ENCODE measurements around the gene EPN3. TPM values are rescaled to one million over a fixed set of nuclear protein-coding genes. Genes with fewer than 3 reads are reported as not detected.

Gene EPN3
- total RNA-seq, 6 donors from 2014 or later: 0.74 to 14.4 (median 1.2) TPM; not detected in 1

DNA sequence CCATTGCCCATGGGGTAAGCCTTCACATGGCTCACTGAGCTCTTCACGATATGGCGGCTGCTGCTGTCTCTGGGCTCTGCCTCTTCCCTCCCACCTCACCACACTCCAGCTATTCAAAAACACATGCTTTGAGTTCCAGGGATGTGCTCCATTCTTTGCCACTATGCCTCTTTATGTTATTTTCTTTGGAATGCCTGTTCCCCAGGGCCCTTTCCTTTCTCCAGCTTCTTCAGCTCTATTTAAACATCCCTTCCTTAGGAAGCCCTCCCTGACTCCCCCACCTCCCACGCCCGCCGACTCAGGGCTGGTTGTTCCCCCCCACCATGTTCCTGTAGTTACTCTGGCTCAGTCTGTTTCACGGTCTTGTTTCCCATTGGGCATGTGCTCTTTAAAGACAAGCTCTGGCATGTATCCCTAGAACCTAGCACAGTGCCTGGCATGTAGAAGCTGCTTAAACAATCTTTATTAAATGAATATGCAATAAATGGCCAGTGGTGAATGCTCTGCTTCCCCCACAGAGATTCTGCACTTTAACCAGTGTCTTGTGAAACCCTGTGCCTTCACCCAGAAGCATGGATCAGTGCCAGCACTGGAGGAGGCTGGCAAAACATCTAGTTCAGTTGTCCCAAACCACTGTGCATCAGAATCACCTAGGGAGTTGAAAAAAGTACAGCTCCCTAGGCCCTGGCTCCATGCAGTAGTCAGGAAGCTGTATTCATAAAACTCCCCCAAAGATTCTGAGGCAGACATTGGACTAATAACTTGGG, 17.4 kb upstream of the EPN3 start:
- WGBS, 2 donors: 75 to 76% methylated on average over 6 of the region's 6 CpGs
- Histone ChIP-seq H3K27ac (no peak overlapping the region), H3K4me3 (no peak overlapping the region), H3K27me3 (no peaks in the 10 kb centered on the region), H3K36me3 (no peaks in the 10 kb centered on the region), H3K9me3 (no peaks in the 10 kb centered on the region), H3K4me1 (no peaks in the 10 kb centered on the region)
- DNase-seq (no peak), ATAC-seq (ENCODE audit: low FRiP score in 2 of 2) (no peak)
- TF ChIP-seq POLR2A (IDR thresholded peaks at IDR 0.05) (no peak), EP300 (IDR thresholded peaks at IDR 0.05) (no peak), POLR2AphosphoS5 (IDR thresholded peaks at IDR 0.05) (no peak)
- TF ChIP-seq, protein P1, sequence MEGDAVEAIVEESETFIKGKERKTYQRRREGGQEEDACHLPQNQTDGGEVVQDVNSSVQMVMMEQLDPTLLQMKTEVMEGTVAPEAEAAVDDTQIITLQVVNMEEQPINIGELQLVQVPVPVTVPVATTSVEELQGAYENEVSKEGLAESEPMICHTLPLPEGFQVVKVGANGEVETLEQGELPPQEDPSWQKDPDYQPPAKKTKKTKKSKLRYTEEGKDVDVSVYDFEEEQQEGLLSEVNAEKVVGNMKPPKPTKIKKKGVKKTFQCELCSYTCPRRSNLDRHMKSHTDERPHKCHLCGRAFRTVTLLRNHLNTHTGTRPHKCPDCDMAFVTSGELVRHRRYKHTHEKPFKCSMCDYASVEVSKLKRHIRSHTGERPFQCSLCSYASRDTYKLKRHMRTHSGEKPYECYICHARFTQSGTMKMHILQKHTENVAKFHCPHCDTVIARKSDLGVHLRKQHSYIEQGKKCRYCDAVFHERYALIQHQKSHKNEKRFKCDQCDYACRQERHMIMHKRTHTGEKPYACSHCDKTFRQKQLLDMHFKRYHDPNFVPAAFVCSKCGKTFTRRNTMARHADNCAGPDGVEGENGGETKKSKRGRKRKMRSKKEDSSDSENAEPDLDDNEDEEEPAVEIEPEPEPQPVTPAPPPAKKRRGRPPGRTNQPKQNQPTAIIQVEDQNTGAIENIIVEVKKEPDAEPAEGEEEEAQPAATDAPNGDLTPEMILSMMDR (IDR thresholded peaks at IDR 0.05): no peak

DNA sequence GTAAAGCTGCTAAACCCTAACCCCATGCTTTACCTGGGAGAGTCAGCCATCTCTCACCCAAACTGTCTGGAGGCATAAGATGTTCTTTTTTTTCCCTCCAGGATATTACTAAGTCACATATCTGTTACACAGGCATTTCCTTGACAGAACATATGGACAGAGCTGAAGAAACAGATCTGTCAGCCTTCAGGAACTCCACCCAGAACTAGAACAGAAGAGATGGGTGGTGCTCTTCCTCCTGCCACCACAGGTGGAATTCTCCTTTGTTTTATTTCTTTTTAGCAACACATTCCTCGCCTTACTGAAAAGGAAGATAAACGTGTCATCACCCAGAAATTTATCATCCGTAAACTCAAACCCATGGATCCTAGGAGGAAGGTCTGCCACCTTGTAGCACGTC, 15.5 kb upstream of the EPN3 start:
- Histone ChIP-seq H3K27ac (no peak overlapping the region), H3K9me3 (no peaks in the 10 kb centered on the region), H3K36me3 (no peaks in the 10 kb centered on the region), H3K27me3 (no peaks in the 10 kb centered on the region), H3K4me1 (no peaks in the 10 kb centered on the region), H3K4me3 (no peak overlapping the region)
- 50 to 66% methylated on average over 4 of the region's 4 CpGs for WGBS, 2 donors
- TF ChIP-seq EP300 (IDR thresholded peaks at IDR 0.05) (no peak), POLR2AphosphoS5 (IDR thresholded peaks at IDR 0.05) (no peak), POLR2A (IDR thresholded peaks at IDR 0.05) (no peak)
- TF ChIP-seq, protein P1 (IDR thresholded peaks at IDR 0.05): no peak
- ATAC-seq (ENCODE audit: low FRiP score in 2 of 2) (no peak), DNase-seq (no peak)

DNA sequence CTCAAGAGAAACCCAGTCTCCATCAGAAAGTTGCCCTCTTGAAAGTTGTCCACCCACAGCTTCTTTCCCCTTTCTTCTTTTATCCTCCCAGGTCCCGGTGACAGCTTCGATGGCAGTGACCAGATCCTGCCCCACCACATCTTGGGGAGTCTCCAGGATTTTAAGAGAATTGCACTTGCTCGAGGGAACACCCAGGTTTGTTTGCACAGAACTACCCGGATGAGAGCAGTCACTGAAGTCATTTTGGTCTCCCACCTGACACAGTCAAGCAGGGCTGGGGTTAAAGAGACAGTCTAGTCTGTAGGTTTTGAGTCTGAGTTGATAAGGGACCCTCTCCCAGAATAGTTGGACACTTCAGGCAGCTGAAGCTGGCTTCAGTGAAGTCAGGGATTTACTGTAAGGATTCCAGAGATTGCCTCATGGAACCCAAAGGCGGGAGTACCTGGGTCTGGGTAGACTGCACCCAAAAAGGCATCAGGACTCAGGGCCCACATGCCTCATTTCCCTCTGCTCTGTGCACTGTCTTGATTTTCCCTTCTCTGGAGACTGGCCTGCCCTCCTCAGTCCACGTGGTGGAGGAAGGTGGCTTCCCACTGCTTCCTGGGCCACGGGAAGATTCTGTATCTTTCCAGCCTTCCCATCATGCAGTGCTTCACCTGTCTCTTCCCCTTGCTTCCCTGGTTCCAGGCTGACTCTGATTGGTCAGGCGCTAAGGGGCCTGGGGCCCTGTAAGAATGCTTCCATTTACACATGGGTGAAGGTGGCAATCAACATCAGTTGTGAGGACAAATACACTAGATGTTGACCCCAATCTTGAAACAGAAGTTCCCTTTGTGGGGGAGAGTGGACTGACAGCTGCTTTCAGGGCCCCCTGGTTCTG, 14.8 kb upstream of the EPN3 start:
- Histone ChIP-seq H3K9me3 (no peaks in the 10 kb centered on the region), H3K27ac (no peak overlapping the region), H3K4me3 (no peak overlapping the region), H3K4me1 (no peaks in the 10 kb centered on the region), H3K27me3 (no peaks in the 10 kb centered on the region), H3K36me3 (no peaks in the 10 kb centered on the region)
- DNase-seq (no peak), ATAC-seq (ENCODE audit: low FRiP score in 2 of 2) (no peak)
- WGBS, 2 donors: 80 to 83% methylated on average over 8 of the region's 8 CpGs
- TF ChIP-seq EP300 (IDR thresholded peaks at IDR 0.05): no peak

DNA sequence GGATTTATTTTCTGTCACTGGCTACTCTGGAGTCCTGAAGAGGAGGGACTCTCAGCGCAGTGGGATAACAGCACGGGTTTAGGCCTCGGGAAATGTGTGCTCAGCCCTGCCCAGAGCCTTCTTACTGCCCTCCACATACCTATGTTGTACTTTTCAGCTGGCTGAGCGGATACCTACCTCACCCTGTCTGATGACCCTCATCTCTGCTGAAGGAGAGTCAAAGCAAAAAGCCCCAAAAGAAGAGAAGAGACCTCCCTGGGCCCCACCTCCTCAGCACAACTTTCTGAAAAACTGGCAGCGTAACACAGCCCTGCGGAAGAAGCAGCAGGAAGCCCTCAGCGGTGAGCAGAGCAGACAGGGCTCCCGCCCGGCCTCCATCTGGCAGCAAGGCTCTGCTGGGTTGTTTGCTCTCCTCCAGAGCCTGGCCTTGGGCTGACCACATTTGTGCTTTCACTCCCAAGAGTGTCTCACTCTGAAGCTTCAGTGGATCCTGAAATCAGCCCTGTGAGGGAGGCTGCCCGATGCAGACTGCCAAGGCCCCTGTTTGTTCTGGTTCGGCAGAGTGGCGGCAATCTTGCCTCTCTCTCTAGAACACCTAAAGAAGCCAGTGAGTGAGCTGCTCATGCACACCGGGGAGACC, 14.0 kb upstream of the EPN3 start:
- Histone ChIP-seq H3K27ac (no peak overlapping the region), H3K4me1 (no peaks in the 10 kb centered on the region), H3K36me3 (no peaks in the 10 kb centered on the region), H3K4me3 (no peak overlapping the region), H3K9me3 (no peaks in the 10 kb centered on the region), H3K27me3 (no peaks in the 10 kb centered on the region)
- ATAC-seq (ENCODE audit: low FRiP score in 2 of 2) (no peak), DNase-seq (no peak)
- TF ChIP-seq, protein P1 (IDR thresholded peaks at IDR 0.05): no peak
- TF ChIP-seq EP300 (IDR thresholded peaks at IDR 0.05) (no peak), POLR2AphosphoS5 (IDR thresholded peaks at IDR 0.05) (no peak), POLR2A (IDR thresholded peaks at IDR 0.05) (no peak)
- WGBS, 2 donors: 81 to 89% methylated on average over 8 to 13 of the region's 13 CpGs
